K562 (cell line): Measurements from ENCODE around the gene GAPDH. TPM values are rescaled to one million over a fixed set of nuclear protein-coding genes. Genes with fewer than 3 reads are reported as not detected.

Experiments
- ATAC-seq: fragments of 200-7000 bp; cut with Tn5 transposase; 3 replicates; pipeline ENCODE4 v1.9.1; 2020; ENCODE audit warnings: moderate library complexity
- BruUV-seq: library from RNA; stranded (reverse); fragments of 400-500 nt; replicated peaks from 2 replicates; lab custom pipeline; 2021; lab: Mats Ljungman, UMichigan
- CTCF ChIA-PET: fragments of 300-600 bp; formaldehyde crosslinking; extraction: SDS; loops from one replicate; lab custom pipeline; 2021; ENCODE audit warnings: low intra/inter-chr PET ratio; lab: Yijun Ruan, JAX
- POLR2A ChIA-PET: fragments of 300-600, 350-650 bp; sonication (Branson Sonifier 250); formaldehyde crosslinking; extraction: SDS; loops from one replicate; lab custom pipeline; 2021; ENCODE audit warnings: antibody characterized with exemption, inconsistent platforms; lab: Yijun Ruan, JAX
- DNase-seq, 4 experiments: peaks; one replicate each; pipeline versions ENCODE4 v3.0.0 to v3.0.0-alpha.2; 2011 to 2018; ENCODE audit warnings: low spot score in 3 of 4, mixed read lengths in 3 of 4; ENCODE audit errors: extremely low read depth in 1 of 4
- FAIRE-seq: peaks from 2 replicates; lab custom pipeline; 2011; peaks lifted over from hg19 to GRCh38; lab: Jason Lieb, UNC
- H2AFZ ChIP-seq: 2 replicates; pipeline ENCODE4 v1.6.0; 2011; ENCODE audit warnings: low read depth, low read length, control low read depth, inconsistent platforms
- H3K27ac ChIP-seq: fragments of 200-600 bp; 3 replicates; pipeline ENCODE4 v1.8.0; 2011; ENCODE audit warnings: low read depth, mild to moderate bottlenecking, control low read depth, inconsistent platforms, low read length, moderate library complexity, mixed read lengths; ENCODE audit errors: extremely low read depth
- H3K27me3 ChIP-seq, 2 experiments: fragments of 300-600 bp in 1 of 2; 2 replicates in 1 of 2; 3 replicates in 1 of 2; pipeline versions ENCODE4 v1.6.0 to v1.8.0; 2011; ENCODE audit warnings: inconsistent platforms in 2 of 2, low read length in 2 of 2, mild to moderate bottlenecking in 1 of 2, mixed read lengths in 1 of 2, moderate library complexity in 1 of 2; ENCODE audit not compliant: control insufficient read depth in 2 of 2, insufficient read depth in 2 of 2
- H3K36me3 ChIP-seq: fragments of 300-600 bp; 3 replicates; pipeline ENCODE4 v1.8.0; 2011; ENCODE audit warnings: mild to moderate bottlenecking, low read length, inconsistent platforms; ENCODE audit not compliant: control insufficient read depth, insufficient read depth
- H3K4me1 ChIP-seq, 2 experiments: fragments of 200-600 bp in 1 of 2; replicated peaks in 1 of 2; 2 replicates in 1 of 2; 3 replicates in 1 of 2; pipeline versions ENCODE4 v1.5.1 to v1.8.0; 2011; ENCODE audit warnings: inconsistent platforms in 2 of 2, low read length in 2 of 2, mild to moderate bottlenecking in 1 of 2, mixed read lengths in 1 of 2, moderate library complexity in 1 of 2; ENCODE audit not compliant: control insufficient read depth in 2 of 2, insufficient read depth in 2 of 2
- H3K4me2 ChIP-seq: 2 replicates; pipeline ENCODE4 v1.6.1; 2011; ENCODE audit warnings: low read length, control low read depth, inconsistent platforms, mixed read lengths; ENCODE audit not compliant: insufficient read depth
- H3K4me3 ChIP-seq: fragments of 200-600 bp; sonication (generic), shearing (Covaris generic); 2 replicates; pipeline ENCODE4 v1.5.1; 2016; ENCODE audit warnings: control low read depth, inconsistent platforms
- H3K79me2 ChIP-seq: fragments of 200-600 bp; 3 replicates; pipeline ENCODE4 v1.8.0; 2011; ENCODE audit warnings: low read length, inconsistent platforms; ENCODE audit not compliant: control insufficient read depth, insufficient read depth
- H3K9ac ChIP-seq, 2 experiments: 2 replicates each; pipeline versions ENCODE4 v1.6.0 to v1.6.1; 2011; ENCODE audit warnings: low read depth in 2 of 2, low read length in 2 of 2, control low read depth in 1 of 2, inconsistent platforms in 1 of 2, mild to moderate bottlenecking in 1 of 2, mixed read lengths in 1 of 2; ENCODE audit not compliant: insufficient read depth in 1 of 2
- H3K9me1 ChIP-seq: one replicate; pipeline ENCODE4 v1.6.0; 2011; ENCODE audit warnings: inconsistent platforms, mild to moderate bottlenecking, low read length, moderate library complexity; ENCODE audit not compliant: control insufficient read depth, insufficient read depth
- H3K9me3 ChIP-seq: replicated peaks from 2 replicates; pipeline ENCODE4 v1.5.1; 2011; ENCODE audit warnings: low read depth, low read length, inconsistent platforms; ENCODE audit not compliant: control insufficient read depth, insufficient read depth
- H4K20me1 ChIP-seq: replicated peaks from 2 replicates; pipeline ENCODE4 v1.6.1; 2011; ENCODE audit warnings: low read length, inconsistent platforms, mixed read lengths; ENCODE audit not compliant: control insufficient read depth, insufficient read depth
- ID3 ChIP-seq, 2 experiments: fragments of 250-450 bp in 1 of 2; fragments of 450-650 bp in 1 of 2; sonication (Bioruptor Pico) in 1 of 2; IDR thresholded peaks; 2 replicates each; pipeline versions ENCODE4 v1.6.1 to v1.8.0; 2016 to 2021; ENCODE audit warnings: mild to moderate bottlenecking in 2 of 2, moderate library complexity in 2 of 2, missing compliant biosample characterization in 1 of 2, missing genetic modification characterization in 1 of 2
- ZC3H4 ChIP-seq: sonication (generic); formaldehyde crosslinking; IDR thresholded peaks from 2 replicates; pipeline ENCODE4 v1.9.0; 2021; ENCODE audit warnings: missing genetic modification reagents, borderline replicate concordance
- ZNF76 ChIP-seq: fragments of 250-450 bp; sonication (Bioruptor Pico); IDR thresholded peaks from 2 replicates; pipeline ENCODE4 v1.4.0; 2020; ENCODE audit warnings: mild to moderate bottlenecking, moderate library complexity, borderline replicate concordance
- ZSCAN29 ChIP-seq: fragments of 450-650 bp; IDR thresholded peaks from 2 replicates; pipeline ENCODE4 v1.6.1; 2017
- WGBS: fragments of 100-300 bp; shearing (Covaris generic); methylation state at CpG from one replicate; pipeline ENCODE4 v1.1.6; 2016; ENCODE audit warnings: low coverage, mixed read lengths; ENCODE audit not compliant: insufficient coverage; ENCODE audit errors: missing lambda C conversion rate; 5-methylcytosine and 5-hydroxymethylcytosine counted together
- in situ Hi-C: fragments of 300-500 bp; cut with MboI; formaldehyde crosslinking; loops from 4 replicates; pipeline ENCODE4 v1.15.0; 2018; ENCODE audit warnings: inconsistent platforms, mixed read lengths
- intact Hi-C: fragments of 100-400 bp; cut with micrococcal nuclease; formaldehyde crosslinking; loops from 2 replicates; pipeline ENCODE4 v1.14.2; 2022
- polyA plus RNA-seq, 8 experiments: library from polyadenylated mRNA; depleted of rRNA in 4 of 8; stranded (reverse) in 5 of 8; unstranded in 3 of 8; fragments of >200 nt; fragmentation: Nextera tagmentation in 2 of 8; fragmentation: Illumina TruSeq in 1 of 8; extraction: Ambion mirVana in 2 of 8; extraction: Trizol in 1 of 8; gene quantifications; 2 replicates each; pipeline versions ENCODE4 v1.2.1 to v1.2.3, GENCODE V29; 2011 to 2014; ENCODE audit warnings: inconsistent platforms in 1 of 8, missing spikeins in 1 of 8
- total RNA-seq, 7 experiments: library from RNA; depleted of rRNA in 6 of 7; stranded (reverse); fragments of >200 nt in 6 of 7; fragmentation: Illumina TruSeq in 2 of 7; extraction: Trizol in 2 of 7; gene quantifications; 2 replicates each; pipeline versions ENCODE4 v1.2.1 to v1.2.3, GENCODE V29; 2011 to 2021; ENCODE audit warnings: low replicate concordance in 1 of 7
- TF ChIP-seq, protein P1 (sequence below): sonication (generic); formaldehyde crosslinking; IDR thresholded peaks from 2 replicates; pipeline ENCODE4 v1.8.1; 2023; ENCODE audit warnings: mild to moderate bottlenecking, missing genetic modification reagents

GAPDH gene
- total and polyA plus RNA-seq, 9 of the 15 experiments (the other 6 are each of a cell fraction or from before 2014, with no cell fraction given): 2,206 to 6,793 (median 4,217) TPM

DNA sequence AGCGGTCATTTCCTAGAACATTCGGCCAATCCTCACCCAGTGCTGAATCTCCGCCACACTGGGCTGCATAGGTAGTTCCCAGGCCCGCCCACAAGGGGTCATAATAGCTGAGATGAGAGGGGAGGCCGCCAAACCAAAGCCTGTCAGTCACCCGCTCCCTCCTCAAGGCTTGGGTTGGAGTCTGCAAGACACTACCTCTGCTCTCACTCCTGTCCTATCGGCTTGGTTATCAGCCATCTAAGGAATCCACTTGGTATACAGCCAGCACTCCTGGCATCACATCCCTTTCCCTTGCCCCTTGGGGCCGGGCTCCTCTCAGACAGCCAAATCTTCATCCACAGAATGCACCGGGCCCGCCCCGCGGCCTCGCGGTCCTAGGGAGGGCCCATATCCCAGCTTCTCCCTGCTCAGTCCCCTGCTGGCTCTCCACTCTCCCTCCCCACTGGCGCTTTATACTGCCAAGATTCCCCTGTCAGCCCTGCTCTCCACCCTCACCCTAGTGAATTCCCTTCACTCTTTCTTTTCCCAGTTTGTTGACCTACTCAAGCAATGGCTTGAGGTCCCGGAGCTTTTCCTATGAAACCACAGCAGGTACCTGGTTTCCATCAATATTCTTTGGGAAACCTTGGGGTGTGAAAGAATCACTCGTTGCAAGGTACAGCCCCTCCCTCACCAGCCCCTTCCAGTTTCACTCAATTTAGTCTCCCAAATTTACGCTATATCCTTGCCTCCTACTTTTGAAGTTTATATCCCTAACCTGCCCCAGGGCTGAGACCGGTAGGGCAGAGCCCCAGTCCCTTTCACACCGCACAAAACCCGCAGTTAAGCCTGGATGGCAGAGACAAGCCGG, 20.1 kb downstream of the GAPDH start (continued):
- TF ChIP-seq, protein P1, sequence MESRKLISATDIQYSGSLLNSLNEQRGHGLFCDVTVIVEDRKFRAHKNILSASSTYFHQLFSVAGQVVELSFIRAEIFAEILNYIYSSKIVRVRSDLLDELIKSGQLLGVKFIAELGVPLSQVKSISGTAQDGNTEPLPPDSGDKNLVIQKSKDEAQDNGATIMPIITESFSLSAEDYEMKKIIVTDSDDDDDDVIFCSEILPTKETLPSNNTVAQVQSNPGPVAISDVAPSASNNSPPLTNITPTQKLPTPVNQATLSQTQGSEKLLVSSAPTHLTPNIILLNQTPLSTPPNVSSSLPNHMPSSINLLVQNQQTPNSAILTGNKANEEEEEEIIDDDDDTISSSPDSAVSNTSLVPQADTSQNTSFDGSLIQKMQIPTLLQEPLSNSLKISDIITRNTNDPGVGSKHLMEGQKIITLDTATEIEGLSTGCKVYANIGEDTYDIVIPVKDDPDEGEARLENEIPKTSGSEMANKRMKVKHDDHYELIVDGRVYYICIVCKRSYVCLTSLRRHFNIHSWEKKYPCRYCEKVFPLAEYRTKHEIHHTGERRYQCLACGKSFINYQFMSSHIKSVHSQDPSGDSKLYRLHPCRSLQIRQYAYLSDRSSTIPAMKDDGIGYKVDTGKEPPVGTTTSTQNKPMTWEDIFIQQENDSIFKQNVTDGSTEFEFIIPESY (CRISPR knock-in tag): peak; percentile 68

DNA sequence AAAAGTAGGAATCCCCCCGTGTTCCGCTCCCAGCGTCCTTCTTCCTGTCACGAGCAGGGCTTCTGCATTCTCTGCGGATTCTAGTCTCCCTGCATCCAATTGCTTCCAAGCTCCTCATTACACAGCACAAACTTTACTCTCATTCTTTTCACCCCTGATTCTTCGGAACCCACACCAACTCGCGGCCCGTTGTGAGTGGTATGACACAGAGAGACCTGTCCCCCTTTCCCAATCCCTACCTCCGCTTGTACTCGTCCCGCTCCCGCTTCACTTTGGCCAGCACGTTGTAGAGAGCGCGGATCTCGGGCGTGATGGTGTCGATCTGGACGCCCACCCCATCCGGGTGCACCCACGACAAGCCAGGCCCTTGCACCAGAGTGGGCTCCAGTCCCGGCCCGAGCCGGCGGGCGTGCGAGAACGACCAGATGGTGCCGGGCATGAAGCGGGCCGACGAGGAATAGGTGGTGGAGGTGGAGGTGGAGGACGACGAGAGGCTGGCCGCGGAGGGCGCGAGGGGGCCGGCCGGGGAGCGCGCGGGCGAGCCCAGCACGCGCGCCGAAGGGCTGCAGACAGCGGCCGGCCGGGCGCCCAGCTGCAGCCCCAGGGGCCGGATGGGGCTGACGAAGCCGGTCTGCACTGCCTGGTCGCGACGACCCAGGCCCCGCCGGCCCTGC, 20.8 kb downstream of the GAPDH start:
- POLR2A ChIA-PET: interaction anchor here (0.6 kb wide), 2 partner anchors 27 to 142 kb away, joined by 3 read pairs; no protein-coding TSS in a partner anchor
- Histone ChIP-seq H3K9ac (no peak overlapping the region), H3K79me2 (no peaks in the 10 kb centered on the region), H3K27ac (no peak overlapping the region), H3K4me1 (peaks cover 2 to 29% of the 10 kb centered on the region in 2 experiments; a peak in 4 of 5 replicates), H3K4me3 (no peak overlapping the region), H4K20me1 (no peaks in the 10 kb centered on the region), H3K36me3 (peaks cover 32% of the 10 kb centered on the region; the same call in 2 of the 3 replicates)
- no peak for DNase-seq
- BruUV-seq: no TSS peak
- TF ChIP-seq ZSCAN29: no peak
- no peak for TF ChIP-seq ZNF76 (CRISPR knock-in tag)
- no peak for TF ChIP-seq ZC3H4
- TF ChIP-seq ID3 (CRISPR knock-in tag; IDR thresholded peaks at IDR 0.05): no peak
- no peak for TF ChIP-seq ID3 (tag; IDR thresholded peaks at IDR 0.05)
- TF ChIP-seq, all 486 proteins: peak for 0
- FAIRE-seq: no peak
- in situ Hi-C loops (no loop called here), intact Hi-C loops (loop anchor here (10.0 kb wide), 1 partner anchor 270 kb away; the partner anchor contains the start of genes GPR162 and P3H3)
- CTCF ChIA-PET: no interaction called here
- H3K4me2 ChIP-seq: no peak overlapping the region
- ATAC-seq: no peak
- no peak overlapping the region for H2AFZ ChIP-seq
- WGBS: 94% methylated on average over 20 of the region's 61 CpGs
- no peaks in the 10 kb centered on the region for H3K27me3 ChIP-seq
- H3K9me1 ChIP-seq: no peaks in the 10 kb centered on the region
- no peaks in the 10 kb centered on the region for H3K9me3 ChIP-seq
